ENCODE data around the gene TMEM37.

TMEM37 gene

DNA sequence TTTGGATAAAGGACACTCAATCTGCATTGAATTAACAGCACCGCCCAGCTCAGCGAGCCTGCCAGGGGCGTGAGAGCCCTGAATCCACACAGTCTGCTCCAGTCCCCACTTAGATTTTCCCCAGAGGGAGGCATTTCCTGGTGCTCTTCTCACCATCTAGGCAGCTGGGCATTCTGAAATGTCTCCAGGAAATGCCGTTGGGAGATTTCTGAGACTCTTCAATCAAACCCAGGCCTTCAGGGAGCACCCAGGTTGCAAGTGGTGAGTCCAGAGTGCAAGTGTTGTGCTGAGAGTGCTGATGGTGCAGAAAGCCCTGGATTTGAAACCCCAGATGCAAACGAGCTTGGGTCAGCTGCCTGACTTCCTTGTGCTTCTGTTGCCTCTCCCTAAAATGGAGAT lies 23.4 kb upstream of the TMEM37 start:
- DNase-seq (ENCODE audit: insufficient read length, low spot score) (no peak), FAIRE-seq (no peak)
- TF ChIP-seq, protein P1, sequence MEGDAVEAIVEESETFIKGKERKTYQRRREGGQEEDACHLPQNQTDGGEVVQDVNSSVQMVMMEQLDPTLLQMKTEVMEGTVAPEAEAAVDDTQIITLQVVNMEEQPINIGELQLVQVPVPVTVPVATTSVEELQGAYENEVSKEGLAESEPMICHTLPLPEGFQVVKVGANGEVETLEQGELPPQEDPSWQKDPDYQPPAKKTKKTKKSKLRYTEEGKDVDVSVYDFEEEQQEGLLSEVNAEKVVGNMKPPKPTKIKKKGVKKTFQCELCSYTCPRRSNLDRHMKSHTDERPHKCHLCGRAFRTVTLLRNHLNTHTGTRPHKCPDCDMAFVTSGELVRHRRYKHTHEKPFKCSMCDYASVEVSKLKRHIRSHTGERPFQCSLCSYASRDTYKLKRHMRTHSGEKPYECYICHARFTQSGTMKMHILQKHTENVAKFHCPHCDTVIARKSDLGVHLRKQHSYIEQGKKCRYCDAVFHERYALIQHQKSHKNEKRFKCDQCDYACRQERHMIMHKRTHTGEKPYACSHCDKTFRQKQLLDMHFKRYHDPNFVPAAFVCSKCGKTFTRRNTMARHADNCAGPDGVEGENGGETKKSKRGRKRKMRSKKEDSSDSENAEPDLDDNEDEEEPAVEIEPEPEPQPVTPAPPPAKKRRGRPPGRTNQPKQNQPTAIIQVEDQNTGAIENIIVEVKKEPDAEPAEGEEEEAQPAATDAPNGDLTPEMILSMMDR (IDR thresholded peaks at IDR 0.05; ENCODE audit: insufficient read depth, missing control alignments), result no peak

DNA sequence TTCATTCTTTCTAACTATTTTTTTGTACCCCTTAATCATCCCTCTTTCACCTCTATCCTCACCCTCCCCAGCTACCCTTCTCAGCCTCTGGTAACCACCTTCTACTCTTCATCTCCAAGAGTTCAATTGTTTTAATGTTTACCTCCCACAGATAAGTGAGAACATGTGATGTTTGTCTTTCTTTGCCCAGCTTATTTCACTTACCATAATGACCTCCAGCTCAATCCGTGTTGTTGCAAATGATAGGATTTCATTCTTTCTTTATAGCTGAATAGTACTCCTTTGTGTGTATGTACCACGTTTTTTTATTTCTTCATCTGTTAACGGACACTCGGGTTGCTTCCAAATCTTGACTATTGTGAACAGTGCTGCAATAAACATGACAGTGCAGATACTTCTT lies 22.1 kb upstream of the TMEM37 start:
- TF ChIP-seq, protein P1 (IDR thresholded peaks at IDR 0.05; ENCODE audit: insufficient read depth, missing control alignments), result no peak
- DNase-seq (ENCODE audit: insufficient read length, low spot score), result no peak
- FAIRE-seq, result no peak

GRCh38 chr2:119414894-119415293 lies 16.8 kb upstream of the TMEM37 start:
- no peak for FAIRE-seq
- no peak for DNase-seq (ENCODE audit: insufficient read length, low spot score)
- TF ChIP-seq, protein P1 (IDR thresholded peaks at IDR 0.05; ENCODE audit: insufficient read depth, missing control alignments), result no peak

DNA sequence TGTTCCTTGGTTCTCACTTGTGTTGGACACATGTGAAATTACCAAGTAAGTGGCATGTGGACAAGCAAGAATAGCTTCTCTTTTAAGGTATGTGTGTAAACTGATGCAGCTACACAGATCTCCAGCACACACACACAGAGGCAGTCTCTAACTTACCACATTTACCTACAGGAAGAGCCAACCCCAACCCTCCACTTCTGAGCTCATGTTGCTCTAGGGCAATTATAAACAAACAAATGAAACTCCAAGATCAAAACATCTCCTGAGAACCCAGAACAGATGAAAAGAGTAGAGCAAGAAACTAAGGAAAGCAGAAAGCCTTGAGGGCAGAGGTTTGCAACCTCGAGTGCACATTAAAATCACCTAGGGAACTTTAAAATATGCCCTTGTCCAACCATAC lies 16.0 kb upstream of the TMEM37 start:
- DNase-seq (ENCODE audit: insufficient read length, low spot score), result no peak
- no peak for FAIRE-seq
- TF ChIP-seq, protein P1 (IDR thresholded peaks at IDR 0.05; ENCODE audit: insufficient read depth, missing control alignments), result no peak

DNA sequence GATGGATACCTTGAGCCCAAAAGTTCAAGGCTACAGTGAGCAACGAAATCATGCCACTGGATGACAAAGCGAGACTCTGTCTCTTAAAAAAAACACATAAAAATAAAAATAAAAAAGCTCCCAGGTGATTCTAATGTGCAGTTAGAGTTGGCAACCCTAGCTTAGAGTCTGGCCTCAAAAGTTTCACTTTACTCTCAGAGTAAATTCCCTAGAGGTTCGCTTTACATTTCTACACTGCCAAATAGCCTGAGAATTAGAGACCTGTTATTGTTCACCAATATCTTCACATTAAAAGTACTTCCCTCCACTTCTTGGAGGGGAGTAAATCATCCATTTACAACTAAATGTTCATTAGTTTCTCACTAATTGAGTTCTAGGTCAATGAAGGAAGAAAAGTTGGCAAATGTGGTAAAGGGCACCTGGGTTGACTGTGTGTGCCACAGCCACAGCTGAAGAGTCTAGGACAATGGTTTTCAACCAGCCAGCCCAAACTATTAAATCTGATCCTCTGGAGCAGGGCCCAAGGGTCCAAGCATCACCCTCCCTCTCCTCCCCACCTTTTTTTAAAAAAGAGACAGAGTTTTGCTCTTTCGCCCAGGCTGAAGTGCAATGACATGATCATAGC lies 15.2 kb upstream of the TMEM37 start:
- FAIRE-seq (no peak), DNase-seq (ENCODE audit: insufficient read length, low spot score) (no peak)
- TF ChIP-seq, protein P1 (IDR thresholded peaks at IDR 0.05; ENCODE audit: insufficient read depth, missing control alignments), result no peak

DNA sequence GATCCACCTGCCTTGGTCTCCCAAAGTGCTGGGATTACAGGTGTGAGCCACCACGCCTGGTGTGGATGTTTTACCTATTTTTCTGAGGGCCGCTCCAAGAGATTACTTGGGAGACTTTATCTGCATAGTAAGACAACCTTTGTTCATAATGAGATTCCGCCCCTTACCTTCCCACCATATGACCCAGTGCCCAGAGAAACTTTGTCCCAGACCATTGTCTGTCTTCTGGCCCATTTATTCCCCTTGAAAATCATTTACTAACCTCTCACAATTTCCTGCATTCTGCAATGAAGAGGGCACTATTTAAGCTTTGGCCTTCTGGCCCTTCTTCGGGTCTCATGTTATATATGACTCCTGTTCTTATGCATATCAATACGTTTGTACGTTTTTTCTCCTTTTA lies 13.7 kb upstream of the TMEM37 start:
- FAIRE-seq, result no peak
- TF ChIP-seq, protein P1 (IDR thresholded peaks at IDR 0.05; ENCODE audit: insufficient read depth, missing control alignments), result no peak
- DNase-seq (ENCODE audit: insufficient read length, low spot score), result no peak

- TF ChIP-seq, protein P1 (IDR thresholded peaks at IDR 0.05; ENCODE audit: insufficient read depth, missing control alignments), result no peak
- DNase-seq (ENCODE audit: insufficient read length, low spot score), result no peak
- no peak for FAIRE-seq
Measured at GRCh38 chr2:119419065-119419464, 12.6 kb upstream of the TMEM37 start.

Data from D721Med (cell line).